Hepatocyte (in vitro differentiated cells): ENCODE results near the gene LHFPL2.

Experiments used
- CTCF ChIP-seq: fragments of 200-600 bp; sonication (generic); IDR thresholded peaks from 2 replicates; pipeline ENCODE4 v1.5.1; 2016; ENCODE audit warnings: antibody characterized with exemption, mild to moderate bottlenecking; ENCODE audit not compliant: poor library complexity
- EZH2 ChIP-seq: fragments of 200-600 bp; sonication (generic); IDR thresholded peaks from 2 replicates; pipeline ENCODE4 v1.6.1; 2016; ENCODE audit warnings: antibody characterized with exemption, mild to moderate bottlenecking, borderline replicate concordance

- TF ChIP-seq CTCF (no peak), EZH2 (no peak)
These were observed 99.5 kb downstream of the LHFPL2 start for GRCh38 chr5:78549043-78549442.
